ENCODE data around the gene ETS1. TPM values are rescaled to one million over a fixed set of nuclear protein-coding genes. Genes with fewer than 3 reads are reported as not detected.

The ETS1 gene
- total RNA-seq, 1 donor from 2014 or later: 55.9 TPM

- H3K27me3 Mint-ChIP-seq (ENCODE audit: low read depth): peaks cover 83% of the 10 kb centered on the region
- no peak for TF ChIP-seq CTCF (conservative IDR thresholded peaks at IDR 0.05)
- H3K36me3 Mint-ChIP-seq (ENCODE audit: low read depth): peaks cover 3% of the 10 kb centered on the region
- no peaks in the 10 kb centered on the region for H3K9me3 Mint-ChIP-seq
- H3K27ac Mint-ChIP-seq (ENCODE audit: unreplicated experiment): no peak overlapping the region
- H3K4me3 Mint-ChIP-seq: no peak overlapping the region
- peaks cover 51% of the 10 kb centered on the region for H3K4me1 Mint-ChIP-seq
- no peak for DNase-seq (ENCODE audit: low read depth, low spot score)
Measured at GRCh38 chr11:128496249-128496648, 91.1 kb downstream of the ETS1 start.

GRCh38 chr11:128494418-128495332 lies 92.7 kb downstream of the ETS1 start:
- Mint-ChIP-seq H3K36me3 (ENCODE audit: low read depth) (no peaks in the 10 kb centered on the region), H3K4me3 (peak overlapping the region; percentile 15), H3K9me3 (no peaks in the 10 kb centered on the region), H3K27ac (ENCODE audit: unreplicated experiment) (no peak overlapping the region), H3K27me3 (ENCODE audit: low read depth) (peaks cover 80% of the 10 kb centered on the region), H3K4me1 (peaks cover 37% of the 10 kb centered on the region)
- no peak for DNase-seq (ENCODE audit: low read depth, low spot score)
- no peak for TF ChIP-seq CTCF (conservative IDR thresholded peaks at IDR 0.05)

- Mint-ChIP-seq H3K36me3 (ENCODE audit: low read depth) (no peaks in the 10 kb centered on the region), H3K27ac (ENCODE audit: unreplicated experiment) (no peak overlapping the region)
Measured at GRCh38 chr11:128493570-128493965, 93.8 kb downstream of the ETS1 start.

DNA sequence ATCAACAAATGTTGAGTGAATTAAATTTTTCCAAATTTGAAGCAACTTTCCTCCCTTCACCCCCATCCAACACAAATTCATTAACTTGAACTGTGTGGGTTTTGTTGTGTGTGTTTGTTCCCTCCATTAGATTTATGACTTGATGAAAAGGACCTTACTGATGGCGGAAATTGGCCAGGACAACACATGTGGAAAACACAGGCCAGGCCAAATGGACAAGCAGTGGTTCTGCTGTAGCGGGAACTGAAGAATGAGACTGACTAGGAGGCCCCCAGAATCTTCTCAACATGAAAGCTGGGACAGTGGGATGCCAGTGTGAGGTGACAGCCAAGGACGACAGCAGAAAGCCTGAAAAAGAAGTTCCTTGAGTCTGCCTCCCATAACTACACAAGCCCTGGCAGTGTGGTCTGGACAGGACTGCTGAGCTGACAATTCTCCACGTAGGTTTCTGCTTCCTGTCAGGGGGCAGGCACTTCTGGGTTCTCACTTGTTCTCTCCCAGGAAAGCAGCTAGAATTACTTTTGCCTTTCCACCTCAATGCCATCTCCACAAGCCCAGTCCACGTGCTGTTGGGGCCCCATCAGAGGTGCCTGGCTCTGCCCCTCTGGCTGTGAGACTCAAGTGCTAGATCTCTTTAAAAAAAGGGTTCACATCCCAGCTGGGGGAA lies 94.3 kb downstream of the ETS1 start:
- no peak for TF ChIP-seq CTCF (conservative IDR thresholded peaks at IDR 0.05)
- Mint-ChIP-seq H3K36me3 (ENCODE audit: low read depth) (no peaks in the 10 kb centered on the region), H3K9me3 (no peaks in the 10 kb centered on the region), H3K27ac (ENCODE audit: unreplicated experiment) (no peak overlapping the region), H3K27me3 (ENCODE audit: low read depth) (peaks cover 76% of the 10 kb centered on the region), H3K4me3 (no peak overlapping the region), H3K4me1 (peaks cover 33% of the 10 kb centered on the region)
- no peak for DNase-seq (ENCODE audit: low read depth, low spot score)

More at GRCh38 chr11:128493570-128493965, 93.8 kb downstream of the ETS1 start:
- Mint-ChIP-seq H3K4me3 (no peak overlapping the region), H3K27me3 (ENCODE audit: low read depth) (peaks cover 78% of the 10 kb centered on the region), H3K9me3 (no peaks in the 10 kb centered on the region), H3K4me1 (peaks cover 33% of the 10 kb centered on the region)
- DNase-seq (ENCODE audit: low read depth, low spot score): no peak
- no peak for TF ChIP-seq CTCF (conservative IDR thresholded peaks at IDR 0.05)

DNA sequence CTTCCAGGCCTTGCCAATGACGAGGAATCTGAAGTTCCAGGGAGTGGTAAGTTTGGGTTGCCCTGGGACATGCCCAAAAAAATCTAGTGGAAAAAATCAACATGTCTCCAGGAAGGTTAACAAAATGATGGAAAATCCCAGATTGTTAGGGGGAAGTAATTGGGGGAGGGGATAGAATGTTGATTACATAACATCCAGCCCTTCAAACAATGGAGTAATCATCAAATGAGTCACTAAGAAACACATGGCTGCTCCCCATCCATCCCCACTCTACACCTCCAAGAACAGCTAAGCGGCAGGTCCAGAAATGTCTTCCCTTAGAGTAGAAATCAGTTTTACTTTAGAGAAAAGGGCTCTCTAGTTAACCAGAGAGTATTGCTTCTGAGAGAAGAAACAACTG lies 94.9 kb downstream of the ETS1 start:
- H3K27ac Mint-ChIP-seq (ENCODE audit: unreplicated experiment): no peak overlapping the region
- DNase-seq (ENCODE audit: low read depth, low spot score): no peak
- H3K4me3 Mint-ChIP-seq: no peak overlapping the region
- TF ChIP-seq CTCF (conservative IDR thresholded peaks at IDR 0.05): no peak
- H3K9me3 Mint-ChIP-seq: no peaks in the 10 kb centered on the region
- peaks cover 27% of the 10 kb centered on the region for H3K4me1 Mint-ChIP-seq
- H3K36me3 Mint-ChIP-seq (ENCODE audit: low read depth): no peaks in the 10 kb centered on the region
- H3K27me3 Mint-ChIP-seq (ENCODE audit: low read depth): peaks cover 70% of the 10 kb centered on the region
